Measurements from ENCODE around the gene UBXN11.

Gene UBXN11

GRCh38 chr1:26283279-26283853 is 23.1 kb downstream of the UBXN11 start:
- TF ChIP-seq CTCF (conservative IDR thresholded peaks at IDR 0.05; ENCODE audit: low read length) = no peak
- H3K4me3 ChIP-seq (ENCODE audit: low read length) = no peak overlapping the region
- no peak for DNase-seq (ENCODE audit: low read depth)

- no peak for TF ChIP-seq CTCF (conservative IDR thresholded peaks at IDR 0.05; ENCODE audit: low read length)
- no peak for DNase-seq (ENCODE audit: low read depth)
Measured at GRCh38 chr1:26282401-26282918, 24.0 kb downstream of the UBXN11 start.

GRCh38 chr1:26281971-26282370 is 24.5 kb downstream of the UBXN11 start:
- no peak for TF ChIP-seq CTCF (conservative IDR thresholded peaks at IDR 0.05; ENCODE audit: low read length)
- DNase-seq (ENCODE audit: low read depth) = no peak
- peak overlapping the region; percentile 80 for H3K4me3 ChIP-seq (ENCODE audit: low read length)

More at GRCh38 chr1:26282401-26282918, 24.0 kb downstream of the UBXN11 start:
- peak overlapping the region; percentile 31 for H3K4me3 ChIP-seq (ENCODE audit: low read length)

GRCh38 chr1:26281091-26281958 is 25.1 kb downstream of the UBXN11 start:
- no peak for TF ChIP-seq CTCF (conservative IDR thresholded peaks at IDR 0.05; ENCODE audit: low read length)
- DNase-seq (ENCODE audit: low read depth) = no peak
- H3K4me3 ChIP-seq (ENCODE audit: low read length) = peak overlapping the region; percentile 80

GRCh38 chr1:26280333-26281042 is 25.9 kb downstream of the UBXN11 start:
- no peak for TF ChIP-seq CTCF (conservative IDR thresholded peaks at IDR 0.05; ENCODE audit: low read length)
- DNase-seq (ENCODE audit: low read depth) = no peak
- peak overlapping the region; percentile 80 for H3K4me3 ChIP-seq (ENCODE audit: low read length)

GRCh38 chr1:26279456-26280332 is 26.7 kb downstream of the UBXN11 start, which contains the start of gene SH3BGRL3:
TSS of gene SH3BGRL3 (plus strand) at chr1:26280086. CDS start at chr1:26280156, 70 bp downstream.
- DNase-seq (ENCODE audit: low read depth) = peak; percentile 76
- TF ChIP-seq CTCF (conservative IDR thresholded peaks at IDR 0.05; ENCODE audit: low read length) = peak; percentile 65
- peak within 1 kb of the TSS; percentile 80 for H3K4me3 ChIP-seq (ENCODE audit: low read length)

All from AG10803 (cell line).